ENCODE data around the gene GEMIN7. TPM values are rescaled to one million over a fixed set of nuclear protein-coding genes. Genes with fewer than 3 reads are reported as not detected.

GEMIN7 gene
- total and polyA plus RNA-seq, 2 donors from 2014 or later = 17.2 to 32.2 TPM

DNA sequence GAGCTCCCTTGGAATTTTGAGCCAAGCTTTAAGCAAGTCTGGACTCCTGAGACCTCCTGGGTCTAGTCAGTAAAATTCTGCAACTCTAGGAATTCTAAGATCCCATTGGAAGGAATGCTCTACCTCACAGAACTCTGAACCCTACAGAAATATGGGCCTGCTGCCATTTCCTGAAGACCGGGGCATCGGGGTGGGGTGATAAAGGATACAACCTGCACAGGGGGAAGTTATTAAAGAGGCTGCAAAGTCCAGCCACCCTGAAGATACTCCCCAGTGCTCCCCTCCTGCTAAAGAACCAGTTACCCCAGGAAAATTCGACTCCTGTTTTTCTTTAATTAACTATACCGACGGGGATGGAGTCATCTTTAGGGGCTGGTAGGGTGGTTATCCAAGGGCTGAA lies 11.5 kb downstream of the GEMIN7 start:
- DNase-seq (no peak), FAIRE-seq (no peak)
- intact Hi-C loops (cut with DNase I) = no loop called here
- peak overlapping the region in 2 of 3 donors; percentile 41 to 54 for H3K9ac ChIP-seq (ENCODE audit: low read length in 3 of 3)
- H3K36me3 ChIP-seq (ENCODE audit: control insufficient read depth in 2 of 3, insufficient read depth in 3 of 3, low read length in 3 of 3) = peaks cover 0 to 7% (median 0%) of the 10 kb centered on the region in 3 donors
- no peaks in the 10 kb centered on the region for H3K9me3 ChIP-seq (ENCODE audit: control insufficient read depth in 2 of 3, insufficient read depth in 1 of 3, low read length in 3 of 3)
- peak overlapping the region; percentile 72 to 94 (median 77) for H3K4me3 ChIP-seq (ENCODE audit: low read length in 3 of 3)
- H3K4me1 ChIP-seq (ENCODE audit: control insufficient read depth in 2 of 3, insufficient read depth in 2 of 3, low read depth in 1 of 3, low read length in 3 of 3) = peaks cover 2 to 22% (median 21%) of the 10 kb centered on the region in 3 donors
- TF ChIP-seq, protein P1, sequence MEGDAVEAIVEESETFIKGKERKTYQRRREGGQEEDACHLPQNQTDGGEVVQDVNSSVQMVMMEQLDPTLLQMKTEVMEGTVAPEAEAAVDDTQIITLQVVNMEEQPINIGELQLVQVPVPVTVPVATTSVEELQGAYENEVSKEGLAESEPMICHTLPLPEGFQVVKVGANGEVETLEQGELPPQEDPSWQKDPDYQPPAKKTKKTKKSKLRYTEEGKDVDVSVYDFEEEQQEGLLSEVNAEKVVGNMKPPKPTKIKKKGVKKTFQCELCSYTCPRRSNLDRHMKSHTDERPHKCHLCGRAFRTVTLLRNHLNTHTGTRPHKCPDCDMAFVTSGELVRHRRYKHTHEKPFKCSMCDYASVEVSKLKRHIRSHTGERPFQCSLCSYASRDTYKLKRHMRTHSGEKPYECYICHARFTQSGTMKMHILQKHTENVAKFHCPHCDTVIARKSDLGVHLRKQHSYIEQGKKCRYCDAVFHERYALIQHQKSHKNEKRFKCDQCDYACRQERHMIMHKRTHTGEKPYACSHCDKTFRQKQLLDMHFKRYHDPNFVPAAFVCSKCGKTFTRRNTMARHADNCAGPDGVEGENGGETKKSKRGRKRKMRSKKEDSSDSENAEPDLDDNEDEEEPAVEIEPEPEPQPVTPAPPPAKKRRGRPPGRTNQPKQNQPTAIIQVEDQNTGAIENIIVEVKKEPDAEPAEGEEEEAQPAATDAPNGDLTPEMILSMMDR (IDR thresholded peaks at IDR 0.05; ENCODE audit: borderline replicate concordance, extremely low read depth, insufficient read depth) = no peak
- peak overlapping the region; percentile 68 to 71 for H3K27ac ChIP-seq (ENCODE audit: low read depth in 2 of 2, low read length in 2 of 2)
- H3K27me3 ChIP-seq (ENCODE audit: control insufficient read depth, insufficient read depth, low read length) = no peaks in the 10 kb centered on the region

DNA sequence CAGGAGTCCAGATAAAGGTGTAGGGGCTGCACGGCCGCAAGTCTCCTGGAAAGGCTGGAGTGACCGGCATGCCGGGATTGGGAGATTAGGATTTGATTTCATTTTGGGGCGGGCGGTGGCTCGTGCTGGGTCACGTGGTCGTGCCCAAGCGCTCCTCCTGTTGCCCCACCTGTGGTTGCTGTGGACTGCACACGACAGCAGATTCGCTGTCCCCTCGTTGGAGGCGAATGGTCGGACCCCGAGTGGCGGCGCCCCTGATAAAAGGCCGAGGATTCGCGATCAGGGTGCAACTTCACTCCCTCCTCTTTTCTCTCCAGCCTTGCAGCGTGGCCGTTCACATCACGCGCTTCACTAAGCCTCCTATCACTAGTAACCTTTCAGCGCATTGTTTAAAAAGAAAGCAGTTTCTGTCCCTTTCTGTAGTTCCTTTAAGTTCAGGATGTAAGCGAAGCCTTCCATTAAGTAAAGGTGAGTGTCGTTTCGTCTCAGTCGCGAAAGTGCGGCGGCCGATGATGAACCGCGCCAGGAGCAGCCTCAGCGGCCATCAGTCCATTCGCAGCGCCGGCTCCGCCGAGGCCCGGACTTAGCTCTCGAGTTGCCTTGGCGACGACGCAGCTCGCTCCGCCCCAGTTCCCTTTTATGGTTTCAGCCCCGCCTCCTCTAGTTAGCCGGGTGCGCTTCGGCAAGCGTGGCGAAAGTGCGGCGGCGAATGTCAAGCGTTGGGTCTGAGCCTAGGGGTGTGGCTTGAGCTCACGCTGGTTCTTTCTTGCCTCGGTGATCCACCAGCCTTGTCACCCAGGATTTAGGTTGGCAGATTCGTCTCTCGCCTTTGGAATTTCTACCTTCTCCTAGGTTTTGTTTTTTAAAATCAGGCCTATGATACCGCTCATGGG lies 12.2 kb downstream of the GEMIN7 start:
- DNase-seq (peak; percentile 99 to 100 (median 99)), FAIRE-seq (peak; percentile 97)
- H3K4me3 ChIP-seq (ENCODE audit: low read length in 3 of 3) = peak overlapping the region; percentile 77 to 94 (median 82)
- intact Hi-C loops (cut with DNase I) = no loop called here
- peak overlapping the region; percentile 54 to 91 (median 90) for H3K9ac ChIP-seq (ENCODE audit: low read length in 3 of 3)
- TF ChIP-seq, protein P1 (IDR thresholded peaks at IDR 0.05; ENCODE audit: borderline replicate concordance, extremely low read depth, insufficient read depth) = no peak
- H3K36me3 ChIP-seq (ENCODE audit: control insufficient read depth in 2 of 3, insufficient read depth in 3 of 3, low read length in 3 of 3) = peaks cover 0 to 7% (median 0%) of the 10 kb centered on the region in 3 donors
- no peaks in the 10 kb centered on the region for H3K9me3 ChIP-seq (ENCODE audit: control insufficient read depth in 2 of 3, insufficient read depth in 1 of 3, low read length in 3 of 3)
- peak overlapping the region; percentile 68 to 74 for H3K27ac ChIP-seq (ENCODE audit: low read depth in 2 of 2, low read length in 2 of 2)
- peaks cover 2 to 28% (median 24%) of the 10 kb centered on the region in 3 donors for H3K4me1 ChIP-seq (ENCODE audit: control insufficient read depth in 2 of 3, insufficient read depth in 2 of 3, low read depth in 1 of 3, low read length in 3 of 3)
- H3K27me3 ChIP-seq (ENCODE audit: control insufficient read depth, insufficient read depth, low read length) = no peaks in the 10 kb centered on the region

DNA sequence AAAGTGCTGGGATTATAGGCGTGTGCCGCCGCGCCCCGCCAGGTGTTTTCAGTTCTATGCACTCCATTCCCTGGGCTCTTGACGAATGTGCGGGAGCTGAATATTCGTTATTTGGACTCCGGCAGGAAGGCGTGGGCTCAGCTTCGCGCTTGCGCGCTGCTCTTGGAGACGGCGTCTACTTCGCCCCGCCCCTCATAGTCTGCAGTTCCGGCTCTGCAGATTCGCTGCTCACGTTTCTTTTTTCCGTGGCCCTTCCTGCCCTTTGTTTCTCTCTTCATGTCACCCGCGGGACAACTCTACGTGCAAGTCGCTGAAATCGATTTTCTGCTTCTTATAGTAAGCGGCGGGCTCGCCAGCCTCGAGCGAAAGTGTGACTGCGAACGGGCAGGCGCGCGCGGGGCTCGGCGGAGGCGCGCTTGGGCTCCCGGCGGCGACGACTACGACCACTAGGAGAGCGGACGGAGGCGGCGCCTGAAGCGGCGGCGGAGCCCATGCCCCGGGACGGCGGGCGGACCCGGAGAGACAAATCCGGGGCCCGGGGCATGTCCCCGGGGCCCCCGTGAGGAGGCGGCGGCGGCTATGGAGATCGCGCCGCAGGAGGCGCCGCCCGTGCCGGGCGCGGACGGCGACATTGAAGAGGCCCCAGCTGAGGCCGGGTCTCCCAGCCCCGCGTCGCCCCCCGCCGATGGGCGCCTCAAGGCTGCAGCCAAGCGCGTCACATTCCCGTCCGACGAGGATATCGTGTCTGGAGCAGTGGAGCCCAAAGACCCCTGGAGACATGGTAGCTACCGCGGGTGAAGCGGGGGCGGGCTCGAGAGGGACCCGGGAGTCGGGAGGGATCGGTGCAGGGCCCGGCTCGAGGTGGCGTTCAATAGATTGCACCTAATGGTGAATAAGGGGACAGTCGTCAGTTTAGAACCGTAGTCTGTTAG lies 14.0 kb downstream of the GEMIN7 start, which contains the start of gene PPP1R37:
Gene PPP1R37, plus strand, starts transcription at position 433 of the 932 bp plus-strand sequence. Its CDS starts 147 bp downstream, at position 580.
- TF ChIP-seq, protein P1 (IDR thresholded peaks at IDR 0.05; ENCODE audit: borderline replicate concordance, extremely low read depth, insufficient read depth) = peak; percentile 25
- Histone ChIP-seq H3K27ac (ENCODE audit: low read depth in 2 of 2, low read length in 2 of 2) (peak within 1 kb of the TSS; percentile 96 to 98), H3K9ac (ENCODE audit: low read length in 3 of 3) (peak within 1 kb of the TSS; percentile 77 to 91 (median 90)), H3K4me1 (ENCODE audit: control insufficient read depth in 2 of 3, insufficient read depth in 2 of 3, low read depth in 1 of 3, low read length in 3 of 3) (peaks cover 2 to 36% (median 35%) of the 10 kb centered on the region in 3 donors), H3K27me3 (ENCODE audit: control insufficient read depth, insufficient read depth, low read length) (no peaks in the 10 kb centered on the region), H3K36me3 (ENCODE audit: control insufficient read depth in 2 of 3, insufficient read depth in 3 of 3, low read length in 3 of 3) (peaks cover 0 to 7% (median 0%) of the 10 kb centered on the region in 3 donors), H3K4me3 (ENCODE audit: low read length in 3 of 3) (peak within 1 kb of the TSS; percentile 77 to 93 (median 82)), H3K9me3 (ENCODE audit: control insufficient read depth in 2 of 3, insufficient read depth in 1 of 3, low read length in 3 of 3) (no peaks in the 10 kb centered on the region)
- intact Hi-C loops (cut with DNase I) = no loop called here
- FAIRE-seq (no peak), DNase-seq (peak; percentile 96 to 99 (median 98))
